Activated gamma-delta T cell treated with Interleukin-2 at 50 U/mL for 16 hours (primary cell): ENCODE results near the gene FGD5.

Source experiments
- DNase-seq: peaks from one replicate; pipeline ENCODE4 v3.0.0-alpha.2; 2020

FGD5 gene

GRCh38 chr3:14831916-14832450 is 13.2 kb downstream of the FGD5 start:
- no peak for DNase-seq

- no peak for DNase-seq
Measured at GRCh38 chr3:14832975-14833722, 14.4 kb downstream of the FGD5 start.

GRCh38 chr3:14834121-14834520 is 15.4 kb downstream of the FGD5 start:
- DNase-seq: no peak

- DNase-seq: no peak
Measured at GRCh38 chr3:14834807-14835466, 16.2 kb downstream of the FGD5 start.

- no peak for DNase-seq
Measured at GRCh38 chr3:14836049-14836468, 17.3 kb downstream of the FGD5 start.

- no peak for DNase-seq
Measured at GRCh38 chr3:14837186-14837877, 18.6 kb downstream of the FGD5 start.

- DNase-seq: no peak
Measured at GRCh38 chr3:14837878-14838258, 19.1 kb downstream of the FGD5 start.

- no peak for DNase-seq
Measured at GRCh38 chr3:14839236-14839635, 20.5 kb downstream of the FGD5 start.

GRCh38 chr3:14841836-14842235 is 23.1 kb downstream of the FGD5 start:
- DNase-seq: no peak

- no peak for DNase-seq
Measured at GRCh38 chr3:14842277-14842676, 23.5 kb downstream of the FGD5 start.

GRCh38 chr3:14843321-14843720 is 24.6 kb downstream of the FGD5 start:
- DNase-seq: no peak

- no peak for DNase-seq
Measured at GRCh38 chr3:14844386-14845170, 25.8 kb downstream of the FGD5 start.

- no peak for DNase-seq
Measured at GRCh38 chr3:14845180-14845579, 26.4 kb downstream of the FGD5 start.

- no peak for DNase-seq
Measured at GRCh38 chr3:14845826-14846225, 27.1 kb downstream of the FGD5 start.

- no peak for DNase-seq
Measured at GRCh38 chr3:14846226-14846880, 27.6 kb downstream of the FGD5 start.

GRCh38 chr3:14847613-14848541 is 29.1 kb downstream of the FGD5 start:
- no peak for DNase-seq

- DNase-seq: no peak
Measured at GRCh38 chr3:14848906-14849305, 30.1 kb downstream of the FGD5 start.

- DNase-seq: no peak
Measured at GRCh38 chr3:14849638-14850230, 31.0 kb downstream of the FGD5 start.

- DNase-seq: no peak
Measured at GRCh38 chr3:14852058-14852594, 33.4 kb downstream of the FGD5 start.

- no peak for DNase-seq
Measured at GRCh38 chr3:14852717-14853116, 34.0 kb downstream of the FGD5 start.
